ENCODE measurements around the gene KRTAP4-9.
"Not testable (repeated sequence)": the region's sequence is repeated elsewhere in the genome, so short reads cannot be mapped to it uniquely, and the experiment has no call there.

Gene KRTAP4-9

DNA sequence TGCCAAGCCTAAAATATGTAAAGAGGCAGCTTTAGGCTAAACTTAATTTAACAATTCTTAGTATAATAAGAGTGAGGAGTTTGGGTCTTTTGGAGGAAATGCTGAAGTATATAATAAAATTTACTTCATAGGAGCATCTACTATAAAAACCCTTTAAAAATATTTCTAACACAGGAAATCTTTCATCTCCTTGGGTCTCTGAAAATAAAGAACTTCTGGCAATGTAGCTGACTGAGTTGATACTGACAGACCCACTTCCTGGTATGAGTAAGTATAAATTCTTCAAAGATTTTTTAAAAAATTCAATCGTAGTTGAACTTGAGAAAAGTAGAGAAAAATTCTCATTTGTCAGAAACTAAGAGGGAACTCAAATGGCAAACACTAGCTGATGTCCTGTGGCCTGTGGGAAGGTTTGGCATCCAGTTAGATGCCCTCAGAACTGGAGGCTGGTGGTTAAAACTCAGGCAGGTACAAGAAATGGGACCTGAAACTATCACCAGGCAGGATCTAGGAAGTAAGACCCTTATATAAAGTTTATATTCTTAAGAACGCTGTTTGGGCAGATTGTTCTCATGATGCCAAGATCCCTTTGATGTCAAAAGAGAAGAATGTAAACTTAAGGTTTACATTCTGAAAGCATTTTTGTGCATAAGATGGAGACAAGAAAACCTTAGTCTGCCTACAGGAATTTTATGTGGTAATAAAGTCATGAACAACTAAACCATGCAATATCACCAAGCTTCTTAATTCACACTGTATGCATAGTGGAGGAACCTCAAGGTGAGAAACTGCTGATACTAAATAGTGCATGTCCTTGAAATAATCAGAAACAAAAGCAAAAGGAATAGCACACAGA lies 28.9 kb downstream of the KRTAP4-9 start:
- DNase-seq = no peak

GRCh38 chr17:41139865-41140264 lies 34.7 kb downstream of the KRTAP4-9 start:
- not testable (repeated sequence) for DNase-seq

- no peak for DNase-seq
Observed at GRCh38 chr17:41140360-41141131, 35.4 kb downstream of the KRTAP4-9 start, which contains the start of gene KRTAP4-6. TSS of gene KRTAP4-6 (minus strand) at chr17:41140544. CDS start at chr17:41140487, 57 bp downstream.

- no peak for DNase-seq
Observed at GRCh38 chr17:41141361-41141760, 36.2 kb downstream of the KRTAP4-9 start.

DNA sequence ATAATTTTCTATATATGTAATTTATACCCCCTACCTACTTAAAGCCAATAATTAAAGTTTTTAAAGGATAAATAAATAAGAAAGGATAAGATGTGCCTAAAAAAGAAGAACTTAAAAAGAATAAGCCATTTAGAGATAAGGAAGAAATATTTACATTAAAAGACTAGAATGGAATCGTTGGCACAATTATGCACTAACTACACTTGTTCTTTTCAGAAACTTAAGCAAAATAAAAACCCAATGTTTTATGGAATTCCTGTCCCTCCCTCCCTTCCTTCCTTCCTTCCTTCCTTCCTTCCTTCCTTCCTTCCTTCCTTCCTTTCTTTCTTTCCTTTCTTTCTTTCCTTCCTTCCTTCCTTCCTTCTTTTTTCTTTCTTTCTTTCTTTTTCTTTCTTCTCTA lies 39.7 kb downstream of the KRTAP4-9 start:
- no peak for DNase-seq

DNA sequence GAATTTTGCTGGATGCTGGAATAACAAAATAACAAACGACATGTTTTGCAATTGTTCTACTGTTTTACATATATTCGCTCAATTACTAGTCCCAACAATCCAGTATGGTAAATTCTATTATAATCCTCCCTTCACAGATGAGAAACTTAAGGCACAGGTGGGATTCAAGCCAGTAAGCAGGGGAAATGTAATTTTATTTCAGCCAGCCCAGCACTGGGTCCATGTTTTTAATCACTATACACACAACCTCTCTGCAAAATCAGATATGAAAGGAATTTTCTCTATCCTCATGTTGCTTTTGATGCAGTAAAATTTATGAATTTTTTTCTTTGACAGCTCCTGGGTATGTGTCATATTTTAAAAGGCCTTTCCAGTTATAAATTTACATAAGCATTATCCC lies 40.1 kb downstream of the KRTAP4-9 start:
- DNase-seq = no peak

DNA sequence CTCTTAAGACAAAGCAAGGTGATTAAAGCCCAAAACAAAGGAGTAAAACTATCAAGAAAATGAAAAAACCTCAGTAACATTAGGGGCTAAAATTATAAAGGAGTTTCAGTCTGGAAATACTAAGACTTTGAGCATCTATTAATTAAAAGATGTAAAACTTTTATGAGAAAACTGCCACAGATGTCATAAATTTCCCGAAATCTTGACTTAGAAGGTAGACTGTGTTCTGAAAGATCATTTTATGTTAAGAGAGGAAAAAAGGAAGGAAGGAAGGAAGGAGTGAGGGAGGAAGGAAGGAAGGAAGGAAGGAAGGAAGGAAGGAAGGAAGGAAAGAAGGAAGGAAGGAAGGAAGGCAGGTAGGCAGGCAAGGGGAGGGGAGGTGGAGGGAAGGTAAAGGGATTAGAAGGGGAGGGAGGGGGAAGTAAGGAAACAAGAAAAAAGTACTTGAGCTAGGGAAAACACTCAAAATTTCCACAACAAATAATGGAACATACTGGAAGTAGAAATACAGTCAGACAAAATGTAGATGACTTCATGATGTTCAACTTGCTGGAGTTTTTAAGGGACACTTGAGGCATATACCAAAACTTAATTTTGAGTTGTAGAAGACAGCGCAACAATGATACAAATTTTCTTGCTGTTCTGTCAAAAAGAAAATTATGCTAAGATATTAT lies 42.5 kb downstream of the KRTAP4-9 start:
- no peak for DNase-seq

- not testable (repeated sequence) for DNase-seq
Observed at GRCh38 chr17:41148971-41149651, 43.9 kb downstream of the KRTAP4-9 start.

GRCh38 chr17:41149652-41149985 lies 44.4 kb downstream of the KRTAP4-9 start, which contains the start of gene KRTAP4-5:
TSS of gene KRTAP4-5 (minus strand) at chr17:41149825. CDS start at chr17:41149767, 58 bp downstream.
- DNase-seq = no peak

DNA sequence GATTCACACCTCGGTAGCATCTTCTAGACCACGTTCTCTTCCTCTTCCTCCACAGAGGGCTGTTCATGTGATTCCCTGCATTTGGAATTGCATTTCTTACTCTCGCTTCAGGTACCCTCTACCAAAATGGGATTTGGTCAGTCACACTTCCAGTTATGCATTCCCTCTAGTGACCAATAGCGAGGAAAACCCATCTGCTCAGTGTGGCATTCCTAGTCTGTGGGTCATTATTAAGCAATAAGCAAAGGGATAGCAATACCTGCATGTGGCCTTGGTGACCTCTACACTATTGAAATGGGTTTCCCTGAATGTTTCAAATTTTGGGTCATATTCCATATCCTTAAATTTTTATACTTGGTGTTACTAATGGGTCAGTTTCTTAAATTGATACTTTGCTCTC lies 44.8 kb downstream of the KRTAP4-9 start:
- DNase-seq = no peak

DNA sequence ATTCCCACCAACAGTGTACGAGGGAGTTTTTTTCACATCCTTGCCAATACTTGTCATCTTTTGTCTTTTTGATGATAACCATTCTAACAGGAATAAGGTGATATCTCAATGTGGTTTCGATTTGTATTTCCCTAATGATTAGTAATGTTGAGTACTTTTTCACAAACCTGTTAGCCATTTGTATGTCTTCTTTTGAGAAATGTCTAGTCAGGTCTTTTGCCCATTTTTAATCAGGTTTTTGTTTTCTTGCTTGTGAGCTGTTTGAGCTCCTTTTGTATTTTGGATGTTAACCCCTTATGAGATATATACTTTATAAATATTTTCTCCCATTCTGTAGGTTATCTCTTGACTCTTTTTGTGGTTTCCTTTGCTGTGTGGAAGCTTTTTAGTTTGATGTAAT lies 46.3 kb downstream of the KRTAP4-9 start:
- DNase-seq = no peak

GRCh38 chr17:41153856-41154255 lies 48.7 kb downstream of the KRTAP4-9 start:
- DNase-seq = no peak

Measured in GOT3 (cell line).